Natural killer cell treated with Interleukin-12 subunit alpha and Interleukin-12 subunit beta and Interleukin-15 and Interleukin-18, amount 100 ng/mL, for 72 hours (primary cell): ENCODE results near the gene DCUN1D4. TPM values are rescaled to one million over a fixed set of nuclear protein-coding genes. Genes with fewer than 3 reads are reported as not detected.

Experiments
- ATAC-seq, 2 donors: fragments of 150-1000 bp; cut with Tn5 transposase in 1 of 2; sonication (Bioruptor Pico), chemical (Tn5 transposase) in 1 of 2; 2 replicates each; pipeline ENCODE4 v1.10.0; 2021
- DNase-seq: peaks from one replicate; pipeline ENCODE4 v3.0.0; 2022; ENCODE audit warnings: low spot score
- H3K27ac Mint-ChIP-seq, 2 donors: 1 replicate in 1 of 2; 2 replicates in 1 of 2; pipeline ENCODE4 v1.8.0; 2022; ENCODE audit warnings: mixed read lengths in 2 of 2, mild to moderate bottlenecking in 1 of 2, moderate library complexity in 1 of 2
- H3K27me3 Mint-ChIP-seq, 2 donors: 1 replicate in 1 of 2; 2 replicates in 1 of 2; pipeline ENCODE4 v1.8.0; 2022; ENCODE audit warnings: mixed read lengths in 2 of 2
- H3K36me3 Mint-ChIP-seq: one replicate; pipeline ENCODE4 v1.8.0; 2022; ENCODE audit warnings: mixed read lengths
- H3K4me1 Mint-ChIP-seq, 2 donors: 1 replicate in 1 of 2; 2 replicates in 1 of 2; pipeline ENCODE4 v1.8.0; 2022; ENCODE audit warnings: low read depth in 2 of 2, mixed read lengths in 2 of 2, mild to moderate bottlenecking in 1 of 2
- H3K4me3 Mint-ChIP-seq: one replicate; pipeline ENCODE4 v1.8.0; 2022; ENCODE audit warnings: mixed read lengths
- H3K9me3 Mint-ChIP-seq: 2 replicates; pipeline ENCODE4 v1.8.0; 2022; ENCODE audit warnings: mixed read lengths
- total RNA-seq, 2 donors: library from RNA; stranded (reverse); gene quantifications; one replicate each; pipeline ENCODE4 v1.2.3, GENCODE V29; 2022

DCUN1D4 gene
- total RNA-seq, 2 donors from 2014 or later = 29.3 to 30.4 TPM

- Mint-ChIP-seq H3K36me3 (no peaks in the 10 kb centered on the region), H3K27me3 (no peaks in the 10 kb centered on the region), H3K27ac (peak overlapping the region; percentile 71 to 84), H3K4me3 (peak overlapping the region; percentile 87), H3K9me3 (no peaks in the 10 kb centered on the region), H3K4me1 (peaks cover 18 to 20% of the 10 kb centered on the region in 2 donors)
- DNase-seq = peak; percentile 87
- ATAC-seq = peak; percentile 49 to 51
Measured at GRCh38 chr4:51844153-51845054, 1.5 kb downstream of the DCUN1D4 start.

GRCh38 chr4:51845055-51845426 lies 2.1 kb downstream of the DCUN1D4 start:
- ATAC-seq = no peak
- H3K27me3 Mint-ChIP-seq = no peaks in the 10 kb centered on the region

GRCh38 chr4:51845711-51846110 lies 2.8 kb downstream of the DCUN1D4 start:
- Mint-ChIP-seq H3K9me3 (no peaks in the 10 kb centered on the region), H3K27ac (no peak overlapping the region), H3K4me1 (peaks cover 23 to 25% of the 10 kb centered on the region in 2 donors), H3K4me3 (peak overlapping the region; percentile 87), H3K27me3 (no peaks in the 10 kb centered on the region), H3K36me3 (no peaks in the 10 kb centered on the region)
- DNase-seq (no peak), ATAC-seq (no peak)

More at GRCh38 chr4:51845055-51845426, 2.1 kb downstream of the DCUN1D4 start:
- no peaks in the 10 kb centered on the region for H3K9me3 Mint-ChIP-seq
- peaks cover 20% of the 10 kb centered on the region in 2 donors for H3K4me1 Mint-ChIP-seq
- peak overlapping the region; percentile 10 to 71 for H3K27ac Mint-ChIP-seq
- no peaks in the 10 kb centered on the region for H3K36me3 Mint-ChIP-seq
- H3K4me3 Mint-ChIP-seq = peak overlapping the region; percentile 87
- DNase-seq = no peak

- ATAC-seq (no peak), DNase-seq (no peak)
- no peak overlapping the region for H3K4me3 Mint-ChIP-seq
- no peaks in the 10 kb centered on the region for H3K36me3 Mint-ChIP-seq
- peaks cover 30 to 39% of the 10 kb centered on the region in 2 donors for H3K4me1 Mint-ChIP-seq
- no peaks in the 10 kb centered on the region for H3K27me3 Mint-ChIP-seq
- H3K27ac Mint-ChIP-seq = no peak overlapping the region
- H3K9me3 Mint-ChIP-seq = no peaks in the 10 kb centered on the region
Measured at GRCh38 chr4:51849430-51849829, 6.5 kb downstream of the DCUN1D4 start.

- DNase-seq = no peak
- Mint-ChIP-seq H3K27ac (no peak overlapping the region), H3K36me3 (no peaks in the 10 kb centered on the region), H3K9me3 (no peaks in the 10 kb centered on the region), H3K4me3 (no peak overlapping the region), H3K4me1 (peaks cover 24 to 35% of the 10 kb centered on the region in 2 donors), H3K27me3 (no peaks in the 10 kb centered on the region)
- ATAC-seq = no peak
Measured at GRCh38 chr4:51850294-51850693, 7.3 kb downstream of the DCUN1D4 start.

- Mint-ChIP-seq H3K27me3 (no peaks in the 10 kb centered on the region), H3K4me3 (no peak overlapping the region), H3K9me3 (no peaks in the 10 kb centered on the region), H3K4me1 (peaks cover 22 to 31% of the 10 kb centered on the region in 2 donors), H3K27ac (no peak overlapping the region), H3K36me3 (no peaks in the 10 kb centered on the region)
- ATAC-seq (peak in 1 of 2 donors; percentile 9), DNase-seq (no peak)
Measured at GRCh38 chr4:51851090-51851936, 8.4 kb downstream of the DCUN1D4 start.

- ATAC-seq = no peak
- H3K9me3 Mint-ChIP-seq = no peaks in the 10 kb centered on the region
- no peak for DNase-seq
- no peaks in the 10 kb centered on the region for H3K27me3 Mint-ChIP-seq
- no peaks in the 10 kb centered on the region for H3K36me3 Mint-ChIP-seq
- H3K4me3 Mint-ChIP-seq = no peak overlapping the region
- no peak overlapping the region for H3K27ac Mint-ChIP-seq
- peaks cover 17 to 28% of the 10 kb centered on the region in 2 donors for H3K4me1 Mint-ChIP-seq
Measured at GRCh38 chr4:51851937-51852290, 9.0 kb downstream of the DCUN1D4 start.

- DNase-seq (no peak), ATAC-seq (no peak)
- Mint-ChIP-seq H3K4me3 (no peak overlapping the region), H3K9me3 (no peaks in the 10 kb centered on the region), H3K36me3 (no peaks in the 10 kb centered on the region), H3K27me3 (no peaks in the 10 kb centered on the region), H3K4me1 (peaks cover 17 to 30% of the 10 kb centered on the region in 2 donors), H3K27ac (no peak overlapping the region)
Measured at GRCh38 chr4:51853027-51853682, 10.2 kb downstream of the DCUN1D4 start.

- Mint-ChIP-seq H3K36me3 (no peaks in the 10 kb centered on the region), H3K4me1 (peaks cover 13 to 33% of the 10 kb centered on the region in 2 donors), H3K9me3 (no peaks in the 10 kb centered on the region), H3K27ac (no peak overlapping the region), H3K4me3 (no peak overlapping the region), H3K27me3 (no peaks in the 10 kb centered on the region)
- ATAC-seq = no peak
- DNase-seq = no peak
Measured at GRCh38 chr4:51855270-51855669, 12.3 kb downstream of the DCUN1D4 start.

- no peaks in the 10 kb centered on the region for H3K36me3 Mint-ChIP-seq
- no peak overlapping the region for H3K4me3 Mint-ChIP-seq
- ATAC-seq (no peak), DNase-seq (no peak)
- no peak overlapping the region for H3K27ac Mint-ChIP-seq
- H3K27me3 Mint-ChIP-seq = no peaks in the 10 kb centered on the region
- H3K9me3 Mint-ChIP-seq = no peaks in the 10 kb centered on the region
- H3K4me1 Mint-ChIP-seq = peaks cover 10 to 29% of the 10 kb centered on the region in 2 donors
Measured at GRCh38 chr4:51855751-51856150, 12.8 kb downstream of the DCUN1D4 start.

- peaks cover 14 to 15% of the 10 kb centered on the region in 2 donors for H3K4me1 Mint-ChIP-seq
- ATAC-seq = no peak
- H3K27ac Mint-ChIP-seq = no peak overlapping the region
- H3K4me3 Mint-ChIP-seq = no peak overlapping the region
- H3K27me3 Mint-ChIP-seq = no peaks in the 10 kb centered on the region
- DNase-seq = no peak
- no peaks in the 10 kb centered on the region for H3K36me3 Mint-ChIP-seq
- H3K9me3 Mint-ChIP-seq = no peaks in the 10 kb centered on the region
Measured at GRCh38 chr4:51858605-51859202, 15.8 kb downstream of the DCUN1D4 start.

- Mint-ChIP-seq H3K4me3 (no peak overlapping the region), H3K4me1 (peaks cover 14 to 15% of the 10 kb centered on the region in 2 donors), H3K27me3 (no peaks in the 10 kb centered on the region), H3K9me3 (no peaks in the 10 kb centered on the region), H3K27ac (no peak overlapping the region), H3K36me3 (no peaks in the 10 kb centered on the region)
- DNase-seq (no peak), ATAC-seq (no peak)
Measured at GRCh38 chr4:51859476-51860031, 16.6 kb downstream of the DCUN1D4 start.

- no peak for DNase-seq
- Mint-ChIP-seq H3K27me3 (no peaks in the 10 kb centered on the region), H3K4me3 (no peak overlapping the region), H3K36me3 (peaks cover 4% of the 10 kb centered on the region), H3K4me1 (peaks cover 13 to 14% of the 10 kb centered on the region in 2 donors), H3K9me3 (no peaks in the 10 kb centered on the region), H3K27ac (no peak overlapping the region)
- ATAC-seq = no peak
Measured at GRCh38 chr4:51862199-51862598, 19.2 kb downstream of the DCUN1D4 start.
